ENCODE results near the gene OR6A2.

- TF ChIP-seq CTCF (conservative IDR thresholded peaks at IDR 0.05; ENCODE audit: low read depth, low read length) (no peak), EZH2phosphoT487 (IDR thresholded peaks at IDR 0.05; ENCODE audit: borderline replicate concordance, low read length) (no peak)
These were observed 24.8 kb upstream of the OR6A2 start for GRCh38 chr11:6824136-6824823.
